ENCODE measurements around the gene NAALADL2. TPM values are rescaled to one million over a fixed set of nuclear protein-coding genes. Genes with fewer than 3 reads are reported as not detected.

The NAALADL2 gene
- total and polyA plus RNA-seq, 2 of the 4 experiments (the other 2 are of a cell fraction) = 3.8 to 19.2 TPM

- H3K4ac ChIP-seq (ENCODE audit: low read depth, low read length) = no peak overlapping the region
- no peak overlapping the region for H3K23ac ChIP-seq (ENCODE audit: low read depth, low read length)
- no peak overlapping the region for H3K9ac ChIP-seq (ENCODE audit: low read depth, low read length)
- no peak overlapping the region for H3K4me3 ChIP-seq (ENCODE audit: insufficient read depth, low read depth, low read length)
- H3K9me1 ChIP-seq (ENCODE audit: insufficient read depth, low read length) = no peaks in the 10 kb centered on the region
- in situ Hi-C loops (cut with MboI; ENCODE audit: low sequenced_read_pairs) = no loop called here
- no peak overlapping the region for H3K4me2 ChIP-seq (ENCODE audit: low read depth, low read length)
- H4K20me1 ChIP-seq (ENCODE audit: insufficient read depth, low read length) = no peaks in the 10 kb centered on the region
- H2BK5ac ChIP-seq (ENCODE audit: low read depth, low read length, poor library complexity, severe bottlenecking) = no peak overlapping the region
- H2AFZ ChIP-seq (replicated peaks; ENCODE audit: low read length, poor library complexity) = no peak overlapping the region
- no peak overlapping the region for H3K27ac ChIP-seq (ENCODE audit: insufficient read depth, low read length)
- DNase-seq = no peak
- no peaks in the 10 kb centered on the region for H3K79me1 ChIP-seq (ENCODE audit: low read depth in 1 of 2, low read length in 2 of 2)
- H3K4me1 ChIP-seq (ENCODE audit: control insufficient read depth, insufficient read depth, low read length) = no peaks in the 10 kb centered on the region
- BruUV-seq (replicated peaks) = no TSS peak
- no peak for ATAC-seq (ENCODE audit: low read depth)
- no peak overlapping the region for H3K18ac ChIP-seq (ENCODE audit: low read depth, low read length)
- TF ChIP-seq FOS (IDR thresholded peaks at IDR 0.05; ENCODE audit: low read depth, low read length) (no peak), POLR2A (IDR thresholded peaks at IDR 0.05; ENCODE audit: low read depth, low read length) (no peak), BHLHE40 (IDR thresholded peaks at IDR 0.05; ENCODE audit: low read depth, low read length) (no peak), MAFK (IDR thresholded peaks at IDR 0.05; ENCODE audit: low read depth, low read length) (no peak), ELK1 (IDR thresholded peaks at IDR 0.05; ENCODE audit: borderline replicate concordance, low read depth, low read length) (no peak), MAZ (IDR thresholded peaks at IDR 0.05; ENCODE audit: borderline replicate concordance, low read depth, low read length) (no peak)
- ChIA-PET POLR2A (ENCODE audit: unreplicated experiment) (no interaction called here), CTCF (no interaction called here)
- H3K56ac ChIP-seq (ENCODE audit: extremely low read depth, insufficient read depth, low read length) = no peak overlapping the region
- no peak overlapping the region for H2AK5ac ChIP-seq (ENCODE audit: low read depth, low read length)
- no peaks in the 10 kb centered on the region for H3K27me3 ChIP-seq (ENCODE audit: control insufficient read depth, insufficient read depth, low read length)
- H2BK20ac ChIP-seq (ENCODE audit: low read depth, low read length) = no peak overlapping the region
- H4K91ac ChIP-seq (ENCODE audit: insufficient read depth, low read depth, low read length) = no peak overlapping the region
- no peaks in the 10 kb centered on the region for H3K9me3 ChIP-seq (ENCODE audit: control insufficient read depth, insufficient read depth, low read length)
- H2BK120ac ChIP-seq (ENCODE audit: low read depth, low read length) = no peak overlapping the region
- H3K36me3 ChIP-seq (ENCODE audit: control insufficient read depth, insufficient read depth, low read length) = no peaks in the 10 kb centered on the region
- no peak overlapping the region for H4K5ac ChIP-seq (ENCODE audit: low read depth, low read length)
- no CpG with 5 or more reads among the region's 2 CpGs for WGBS, 2 experiments (ENCODE audit: extremely low coverage in 2 of 2, insufficient read length in 1 of 2)
- H2BK15ac ChIP-seq (ENCODE audit: low read depth, low read length) = no peak overlapping the region
- dilution Hi-C loops (cut with HindIII; ENCODE audit: low sequenced_read_pairs, unreplicated experiment) = no loop called here
- H2AK9ac ChIP-seq (replicated peaks; ENCODE audit: low read depth, low read length, poor library complexity) = no peak overlapping the region
- intact Hi-C loops (cut with micrococcal nuclease) = no loop called here
- no peak overlapping the region for H4K8ac ChIP-seq (ENCODE audit: low read depth in 2 of 2, low read length in 2 of 2)
- no peak overlapping the region for H3K14ac ChIP-seq (replicated peaks; ENCODE audit: low read depth, low read length)
Measured at GRCh38 chr3:175479175-175479574, 620.0 kb downstream of the NAALADL2 start.

Data from IMR-90 (cell line).